AG04449 (cell line): ENCODE data around the gene CDC42BPA.

ENCODE experiments used
- CTCF ChIA-PET: fragments of 350-600 bp; formaldehyde crosslinking; extraction: SDS; loops from one replicate; lab custom pipeline; 2021; ENCODE audit warnings: antibody characterized with exemption; lab: Yijun Ruan, JAX
- POLR2A ChIA-PET: fragments of 400-600, 350-600 bp; formaldehyde crosslinking; extraction: SDS; loops from one replicate; lab custom pipeline; 2020; ENCODE audit warnings: antibody characterized with exemption, inconsistent platforms; lab: Yijun Ruan, JAX
- DNase-seq: peaks from one replicate; pipeline ENCODE4 v3.0.0-alpha.2; 2010; ENCODE audit warnings: low read depth, low spot score
- H3K4me3 ChIP-seq: 2 replicates; pipeline ENCODE4 v1.5.1; 2011; ENCODE audit warnings: low read depth, mild to moderate bottlenecking, control low read depth, low read length
- CTCF ChIP-seq: IDR thresholded peaks from one replicate; pipeline ENCODE4 v1.5.1; 2011; ENCODE audit warnings: mild to moderate bottlenecking, moderate library complexity, low read length, control low read depth, inconsistent platforms; ENCODE audit not compliant: insufficient read depth; ENCODE audit errors: missing control alignments

The CDC42BPA gene

GRCh38 chr1:227192163-227192562 lies 126.1 kb downstream of the CDC42BPA start:
- TF ChIP-seq CTCF, result no peak
- POLR2A ChIA-PET, result interaction anchor here (0.6 kb wide), 1 partner anchor 235 kb away, joined by 3 read pairs; no protein-coding TSS in a partner anchor
- CTCF ChIA-PET, result no interaction called here
- DNase-seq, result peak; percentile 91
- H3K4me3 ChIP-seq, result no peak overlapping the region

DNA sequence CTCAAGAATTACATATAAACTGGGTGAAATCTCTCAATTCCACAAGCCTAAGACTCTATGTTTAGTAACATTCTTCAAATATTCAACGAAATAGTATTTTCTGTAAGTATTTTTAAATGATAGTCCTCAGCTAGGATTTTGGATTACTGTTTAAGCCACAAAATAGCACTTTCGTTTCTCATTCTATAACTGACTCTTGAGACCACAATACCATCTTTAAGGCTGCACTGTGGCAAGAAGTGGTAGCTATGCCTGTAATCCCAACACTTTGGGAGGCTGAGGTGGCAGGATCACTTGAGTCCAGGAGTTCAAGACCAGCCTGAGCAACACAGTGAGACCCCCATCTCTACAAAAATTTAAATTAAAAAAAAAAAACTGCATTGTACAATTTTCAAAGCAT lies 126.7 kb downstream of the CDC42BPA start:
- DNase-seq, result no peak
- CTCF ChIA-PET, result no interaction called here
- POLR2A ChIA-PET, result no interaction called here
- no peak overlapping the region for H3K4me3 ChIP-seq
- TF ChIP-seq CTCF, result no peak

DNA sequence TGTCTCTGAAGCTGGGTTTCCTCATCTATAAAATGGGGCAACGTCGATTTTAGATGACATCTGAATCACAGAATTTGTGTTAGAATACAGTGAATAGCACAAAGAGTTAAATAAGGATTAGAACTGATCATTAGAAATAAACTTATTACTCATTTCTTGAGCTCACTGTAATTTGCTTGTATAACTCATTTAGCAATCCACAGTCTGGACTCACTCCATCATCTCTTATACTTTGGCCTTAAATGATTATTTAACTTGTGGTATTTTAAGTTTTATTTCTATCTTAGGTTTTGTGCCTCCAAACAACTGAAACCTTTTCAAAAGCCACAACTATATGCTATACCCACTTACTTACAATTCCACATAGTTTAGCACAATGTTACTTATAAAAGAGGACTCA lies 128.0 kb downstream of the CDC42BPA start:
- POLR2A ChIA-PET, result no interaction called here
- DNase-seq, result no peak
- CTCF ChIA-PET, result interaction anchor here (1.6 kb wide), 1 partner anchor 21 kb away, joined by 3 read pairs; no protein-coding TSS in a partner anchor
- H3K4me3 ChIP-seq, result no peak overlapping the region
- no peak for TF ChIP-seq CTCF

DNA sequence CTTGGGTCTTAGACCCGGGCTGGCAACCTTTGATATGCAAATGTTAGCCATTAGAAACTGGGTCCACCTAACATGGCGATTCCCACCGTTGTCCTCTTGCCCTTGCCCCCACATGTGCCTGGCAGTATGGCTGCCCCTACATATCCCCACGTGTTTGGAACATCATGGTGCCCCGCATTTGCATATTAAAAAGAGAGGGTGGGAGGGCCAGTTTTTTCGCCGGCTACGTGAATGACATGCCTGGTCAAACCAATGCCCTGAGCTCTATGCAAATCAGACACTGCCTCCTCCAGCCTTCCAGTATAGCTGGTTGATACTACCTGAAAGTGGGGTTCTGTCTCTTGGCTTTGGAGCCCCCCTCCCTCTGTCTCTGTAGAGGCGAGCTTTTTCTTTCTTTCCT lies 133.0 kb downstream of the CDC42BPA start:
- TF ChIP-seq CTCF, result no peak
- no peak for DNase-seq
- ChIA-PET POLR2A (no interaction called here), CTCF (no interaction called here)
- no peak overlapping the region for H3K4me3 ChIP-seq

- DNase-seq, result no peak
- ChIA-PET POLR2A (no interaction called here), CTCF (no interaction called here)
- no peak for TF ChIP-seq CTCF
- no peak overlapping the region for H3K4me3 ChIP-seq
Measured at GRCh38 chr1:227182012-227182411, 136.3 kb downstream of the CDC42BPA start.

DNA sequence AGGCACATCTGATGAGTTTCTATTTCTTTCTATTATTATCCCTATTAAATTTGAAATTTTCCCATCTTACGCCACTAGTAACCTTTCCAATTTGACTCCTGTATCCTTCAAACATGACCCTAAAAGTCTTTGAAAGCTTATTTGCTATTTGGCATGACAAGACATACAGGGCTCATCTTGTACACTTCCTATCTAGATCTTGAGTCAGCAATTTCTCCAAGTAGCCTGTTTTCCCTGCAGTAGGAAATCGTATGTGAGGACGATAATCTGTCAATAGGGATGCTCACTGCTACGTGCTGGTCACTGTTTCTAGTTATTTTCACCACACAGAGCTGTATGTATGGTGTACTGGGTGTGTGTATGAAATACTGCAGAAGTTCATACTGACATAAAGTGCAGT lies 142.7 kb downstream of the CDC42BPA start:
- CTCF ChIA-PET, result interaction anchor here (1.1 kb wide), 1 partner anchor 11 kb away, joined by 3 read pairs; no protein-coding TSS in a partner anchor
- H3K4me3 ChIP-seq, result no peak overlapping the region
- POLR2A ChIA-PET, result no interaction called here
- DNase-seq, result no peak
- TF ChIP-seq CTCF, result no peak
